Natural killer cell (primary cell): ENCODE data around the gene GCHFR. TPM values are rescaled to one million over a fixed set of nuclear protein-coding genes. Genes with fewer than 3 reads are reported as not detected.

ENCODE experiments used
- ATAC-seq, 3 donors: fragments of 150-1000 bp in 2 of 3; fragments of 200-7000 bp in 1 of 3; cut with Tn5 transposase; 1 replicate in 1 of 3; 2 replicates in 2 of 3; pipeline ENCODE4 v1.10.0; 2021; ENCODE audit warnings: mild to moderate bottlenecking in 2 of 3, moderate library complexity in 2 of 3
- DNase-seq, 2 donors: peaks; one replicate each; pipeline versions ENCODE4 v3.0.0 to v3.0.0-alpha.2; 2013 to 2021; ENCODE audit warnings: mixed read lengths in 1 of 2
- H3K27ac ChIP-seq: one replicate; pipeline ENCODE4 v1.5.1; 2013; ENCODE audit warnings: mild to moderate bottlenecking, low read length
- H3K27me3 ChIP-seq: one replicate; pipeline ENCODE4 v1.6.1; 2013; ENCODE audit warnings: low read length; ENCODE audit not compliant: control insufficient read depth, insufficient read depth
- H3K36me3 ChIP-seq: one replicate; pipeline ENCODE4 v1.6.1; 2013; ENCODE audit warnings: low read length; ENCODE audit not compliant: control insufficient read depth, insufficient read depth
- H3K4me1 ChIP-seq: one replicate; pipeline ENCODE4 v1.6.1; 2013; ENCODE audit warnings: low read length; ENCODE audit not compliant: control insufficient read depth, insufficient read depth
- H3K4me3 ChIP-seq: one replicate; pipeline ENCODE4 v1.5.1; 2013; ENCODE audit warnings: low read length
- H3K9me3 ChIP-seq: one replicate; pipeline ENCODE4 v1.6.1; 2013; ENCODE audit warnings: low read length; ENCODE audit not compliant: control insufficient read depth, insufficient read depth
- H3K27ac Mint-ChIP-seq, 2 donors: one replicate each; pipeline ENCODE4 v1.8.0; 2022; ENCODE audit warnings: mild to moderate bottlenecking in 2 of 2, mixed read lengths in 2 of 2, moderate library complexity in 1 of 2
- H3K27me3 Mint-ChIP-seq, 2 donors: one replicate each; pipeline ENCODE4 v1.8.0; 2022; ENCODE audit warnings: low read depth in 2 of 2, mixed read lengths in 2 of 2
- H3K36me3 Mint-ChIP-seq: one replicate; pipeline ENCODE4 v1.8.0; 2022; ENCODE audit warnings: mixed read lengths
- H3K4me1 Mint-ChIP-seq, 2 donors: one replicate each; pipeline ENCODE4 v1.8.0; 2022; ENCODE audit warnings: mixed read lengths in 2 of 2
- H3K4me3 Mint-ChIP-seq: one replicate; pipeline ENCODE4 v1.8.0; 2022; ENCODE audit warnings: mild to moderate bottlenecking, moderate library complexity, mixed read lengths
- H3K9me3 Mint-ChIP-seq, 2 donors: one replicate each; pipeline ENCODE4 v1.8.0; 2022; ENCODE audit warnings: mixed read lengths in 2 of 2
- CTCF ChIP-seq: fragments of 200-600 bp; IDR thresholded peaks from one replicate; pipeline ENCODE4 v1.8.0; 2022; ENCODE audit warnings: antibody characterized with exemption
- WGBS: methylation state at CpG from one replicate; pipeline ENCODE4 v1.1.7; 2013; ENCODE audit warnings: missing lambda C conversion rate; ENCODE audit not compliant: insufficient coverage; 5-methylcytosine and 5-hydroxymethylcytosine counted together
- intact Hi-C: fragments of 100-400 bp; cut with micrococcal nuclease; formaldehyde crosslinking; loops from one replicate; pipeline ENCODE4 v1.14.2; 2022
- total RNA-seq, 4 donors: library from RNA; stranded (reverse); fragments of 120-200 nt in 1 of 4; gene quantifications; one replicate each; pipeline versions ENCODE4 v1.2.3 to v1.2.4, GENCODE V29; 2013 to 2022

The GCHFR gene
- total RNA-seq, 3 donors from 2014 or later (not counting 1 experiment from before 2014, with no cell fraction given) = 17.5 to 25.9 (median 25.9) TPM

- H3K9me3 Mint-ChIP-seq = no peaks in the 10 kb centered on the region
- Histone ChIP-seq H3K9me3 (no peaks in the 10 kb centered on the region), H3K27ac (no peak overlapping the region), H3K27me3 (no peaks in the 10 kb centered on the region), H3K36me3 (peaks cover 14% of the 10 kb centered on the region), H3K4me3 (no peak overlapping the region), H3K4me1 (peaks cover 72% of the 10 kb centered on the region)
- H3K36me3 Mint-ChIP-seq = no peaks in the 10 kb centered on the region
- no peak for DNase-seq
- intact Hi-C loops = no loop called here
- no peak overlapping the region for H3K4me3 Mint-ChIP-seq
- WGBS = 98% methylated on average over 7 of the region's 7 CpGs
- H3K27ac Mint-ChIP-seq = peak overlapping the region; percentile 87 to 91
- peaks cover 42 to 69% of the 10 kb centered on the region in 2 donors for H3K4me1 Mint-ChIP-seq
- ATAC-seq = no peak
- TF ChIP-seq CTCF = no peak
- H3K27me3 Mint-ChIP-seq = no peaks in the 10 kb centered on the region
These were observed 2.4 kb downstream of the GCHFR start for GRCh38 chr15:40766194-40766815.

DNA sequence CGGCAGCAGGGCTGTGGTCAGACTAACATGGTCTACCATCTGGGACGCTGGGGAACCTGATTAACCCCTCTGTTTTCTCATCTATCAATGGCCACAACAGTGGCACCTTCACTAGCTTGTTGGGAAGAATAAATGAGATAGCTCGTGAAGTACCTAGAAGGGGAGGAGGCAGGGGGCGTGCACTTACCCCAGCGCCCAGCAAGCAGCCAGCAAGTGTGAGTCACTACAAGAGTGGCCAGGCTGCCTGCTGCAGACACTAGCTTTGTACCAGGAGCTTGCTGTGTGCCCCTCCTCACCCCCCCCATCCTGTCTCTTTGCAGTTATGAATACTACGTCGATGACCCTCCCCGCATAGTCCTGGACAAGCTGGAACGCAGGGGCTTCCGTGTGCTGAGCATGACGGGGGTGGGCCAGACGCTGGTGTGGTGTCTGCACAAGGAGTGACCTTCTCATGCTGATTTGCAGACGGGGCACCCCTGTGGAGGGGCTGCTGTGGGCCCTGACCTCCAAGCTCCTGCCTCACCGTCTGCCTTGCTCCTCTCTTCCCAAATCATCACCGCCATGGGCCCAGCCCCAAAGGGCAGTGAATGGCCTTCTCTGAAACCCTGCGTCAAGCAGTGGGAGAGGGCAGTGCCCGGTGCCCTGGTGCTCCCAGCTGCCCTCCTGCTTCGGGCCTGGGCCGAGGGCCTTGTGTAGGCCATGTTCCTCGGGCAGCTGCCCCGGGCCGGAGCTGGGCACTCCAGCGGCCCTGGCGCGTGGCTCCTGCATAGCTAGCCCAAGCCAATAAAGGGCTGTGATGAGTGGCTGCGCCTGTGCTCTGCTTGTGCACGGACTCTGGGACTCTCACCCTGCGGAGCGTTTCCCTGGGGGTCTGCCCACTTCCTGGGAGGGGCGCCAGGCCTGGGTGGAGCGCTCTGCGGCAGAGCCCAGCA lies 3.3 kb downstream of the GCHFR start:
- 94% methylated on average over 32 of the region's 32 CpGs for WGBS
- peaks cover 42 to 70% of the 10 kb centered on the region in 2 donors for H3K4me1 Mint-ChIP-seq

DNA sequence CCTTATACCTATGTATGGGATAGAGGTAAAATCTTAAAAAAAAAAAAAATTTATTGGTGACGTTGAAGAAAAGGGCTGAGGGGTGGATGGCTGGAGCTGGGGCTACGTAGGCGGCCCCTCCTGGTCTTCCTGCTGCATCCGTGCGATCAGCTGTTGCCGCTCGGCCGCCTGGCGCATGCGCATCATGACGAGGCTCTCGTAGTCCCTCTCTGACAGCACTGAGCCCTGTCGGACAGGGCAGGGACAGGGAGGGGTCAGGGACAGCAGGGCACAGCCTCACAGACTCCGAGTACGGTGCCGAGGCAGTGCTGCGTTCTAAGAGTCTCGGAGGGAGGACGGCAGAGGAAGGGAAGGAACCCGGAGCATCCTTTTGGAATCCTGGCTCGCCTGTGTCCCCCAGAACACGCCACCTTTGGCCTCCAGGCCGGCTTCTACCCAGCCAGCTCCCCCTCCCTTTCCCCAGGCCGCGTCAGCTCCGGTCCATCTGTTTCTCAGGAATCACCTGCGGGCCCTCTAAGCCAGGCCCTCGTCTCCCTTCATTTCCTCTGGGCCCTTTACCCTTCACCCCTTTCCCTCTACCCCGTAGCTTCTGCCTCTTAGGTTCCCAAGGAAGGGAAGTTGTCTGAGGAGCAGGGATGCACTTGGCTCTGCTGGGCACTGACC lies 4.1 kb downstream of the GCHFR start:
- no peak for TF ChIP-seq CTCF
- intact Hi-C loops = no loop called here
- 95% methylated on average over 28 of the region's 29 CpGs for WGBS

More for the DNA sequence above, 3.3 kb downstream of the GCHFR start:
- no peak overlapping the region for H3K4me3 ChIP-seq
- TF ChIP-seq CTCF = no peak
- no peak for DNase-seq
- peaks cover 14% of the 10 kb centered on the region for H3K36me3 ChIP-seq
- H3K27me3 ChIP-seq = no peaks in the 10 kb centered on the region
- no peak overlapping the region for H3K27ac ChIP-seq
- no peaks in the 10 kb centered on the region for H3K9me3 ChIP-seq
- no peaks in the 10 kb centered on the region for H3K36me3 Mint-ChIP-seq
- no peak overlapping the region for H3K27ac Mint-ChIP-seq
- no peak for ATAC-seq
- peaks cover 72% of the 10 kb centered on the region for H3K4me1 ChIP-seq
- intact Hi-C loops = no loop called here
- H3K9me3 Mint-ChIP-seq = no peaks in the 10 kb centered on the region
- no peaks in the 10 kb centered on the region for H3K27me3 Mint-ChIP-seq
- H3K4me3 Mint-ChIP-seq = no peak overlapping the region

More for the DNA sequence above, 4.1 kb downstream of the GCHFR start:
- no peak overlapping the region for H3K4me3 ChIP-seq
- no peaks in the 10 kb centered on the region for H3K9me3 ChIP-seq
- H3K9me3 Mint-ChIP-seq = no peaks in the 10 kb centered on the region
- DNase-seq (no peak), ATAC-seq (no peak)
- H3K4me1 Mint-ChIP-seq = peaks cover 42 to 64% of the 10 kb centered on the region in 2 donors
- H3K27ac ChIP-seq = peak overlapping the region; percentile 60
- no peaks in the 10 kb centered on the region for H3K36me3 Mint-ChIP-seq
- H3K4me3 Mint-ChIP-seq = no peak overlapping the region
- H3K27ac Mint-ChIP-seq = peak overlapping the region; percentile 86 to 96
- H3K27me3 ChIP-seq = no peaks in the 10 kb centered on the region
- peaks cover 67% of the 10 kb centered on the region for H3K4me1 ChIP-seq
- no peaks in the 10 kb centered on the region for H3K27me3 Mint-ChIP-seq
- H3K36me3 ChIP-seq = peaks cover 16% of the 10 kb centered on the region
